MM.1S (cell line): Measurements from ENCODE around the gene REST.
"Not testable (repeated sequence)": the region's sequence is repeated elsewhere in the genome, so short reads cannot be mapped to it uniquely, and the experiment has no call there.

Source experiments
- DNase-seq: peaks from one replicate; pipeline ENCODE4 v3.0.0-alpha.2; 2015
- H2AFZ ChIP-seq: fragments of 300-600 bp; sonication (generic); 2 replicates; pipeline ENCODE4 v1.6.0; 2016; ENCODE audit warnings: antibody characterized with exemption, low read length
- H3F3A ChIP-seq: fragments of 300-600 bp; sonication (generic); 2 replicates; pipeline ENCODE4 v1.6.1; 2016; ENCODE audit warnings: mild to moderate bottlenecking, antibody characterized with exemption, low read length, moderate library complexity, mixed read lengths; ENCODE audit not compliant: insufficient read depth
- H3K27ac ChIP-seq: fragments of 300-600 bp; sonication (generic); 2 replicates; pipeline ENCODE4 v1.5.1; 2016; ENCODE audit warnings: mild to moderate bottlenecking, low read length
- H3K27me3 ChIP-seq: fragments of 300-600 bp; sonication (generic); replicated peaks from 2 replicates; pipeline ENCODE4 v1.6.0; 2016; ENCODE audit warnings: low read length; ENCODE audit not compliant: insufficient read depth
- H3K36me3 ChIP-seq: fragments of 300-600 bp; sonication (generic); replicated peaks from 2 replicates; pipeline ENCODE4 v1.6.1; 2016; ENCODE audit warnings: mild to moderate bottlenecking, low read length, mixed read lengths; ENCODE audit not compliant: insufficient read depth
- H3K4me1 ChIP-seq: fragments of 300-600 bp; sonication (generic); 2 replicates; pipeline ENCODE4 v1.6.1; 2016; ENCODE audit warnings: low read length, mixed read lengths
- H3K4me2 ChIP-seq: fragments of 300-600 bp; sonication (generic); 2 replicates; pipeline ENCODE4 v1.6.0; 2016; ENCODE audit warnings: low read depth, low read length
- H3K4me3 ChIP-seq: fragments of 300-600 bp; sonication (generic); 2 replicates; pipeline ENCODE4 v1.5.1; 2016; ENCODE audit warnings: low read length, mixed read lengths
- H3K79me2 ChIP-seq: fragments of 300-600 bp; sonication (generic); 2 replicates; pipeline ENCODE4 v1.6.1; 2016; ENCODE audit warnings: mixed run types, low read length, mixed read lengths
- H3K9ac ChIP-seq: fragments of 300-600 bp; sonication (generic); 2 replicates; pipeline ENCODE4 v1.6.1; 2016; ENCODE audit warnings: low read length, mixed read lengths
- H3K9me2 ChIP-seq: fragments of 300-600 bp; sonication (generic); replicated peaks from 2 replicates; pipeline ENCODE4 v1.6.1; 2016; ENCODE audit warnings: mild to moderate bottlenecking, low read length, mixed read lengths; ENCODE audit not compliant: insufficient read depth
- H3K9me3 ChIP-seq: fragments of 300-600 bp; sonication (generic); replicated peaks from 2 replicates; pipeline ENCODE4 v1.6.1; 2016; ENCODE audit warnings: mild to moderate bottlenecking, low read length, mixed read lengths; ENCODE audit not compliant: insufficient read depth
- H4K20me1 ChIP-seq: fragments of 300-600 bp; sonication (generic); 2 replicates; pipeline ENCODE4 v1.6.1; 2016; ENCODE audit warnings: mild to moderate bottlenecking, low read length, moderate library complexity, mixed read lengths; ENCODE audit not compliant: insufficient read depth
- CTCF ChIP-seq: fragments of 300-600 bp; sonication (generic); IDR thresholded peaks from 2 replicates; pipeline ENCODE4 v1.5.1; 2016; ENCODE audit warnings: antibody characterized with exemption, low read length, mixed read lengths
- EZH2 ChIP-seq: fragments of 300-600 bp; sonication (generic); optimal IDR thresholded peaks from 2 replicates; pipeline ENCODE3; 2017; ENCODE audit warnings: low read depth, mild to moderate bottlenecking, antibody characterized with exemption, low read length, mixed read lengths
- EZH2phosphoT487 ChIP-seq: fragments of 300-600 bp; sonication (generic); IDR thresholded peaks from 2 replicates; pipeline ENCODE4 v1.6.1; 2018; ENCODE audit warnings: antibody characterized with exemption, low read length

Gene REST

DNA sequence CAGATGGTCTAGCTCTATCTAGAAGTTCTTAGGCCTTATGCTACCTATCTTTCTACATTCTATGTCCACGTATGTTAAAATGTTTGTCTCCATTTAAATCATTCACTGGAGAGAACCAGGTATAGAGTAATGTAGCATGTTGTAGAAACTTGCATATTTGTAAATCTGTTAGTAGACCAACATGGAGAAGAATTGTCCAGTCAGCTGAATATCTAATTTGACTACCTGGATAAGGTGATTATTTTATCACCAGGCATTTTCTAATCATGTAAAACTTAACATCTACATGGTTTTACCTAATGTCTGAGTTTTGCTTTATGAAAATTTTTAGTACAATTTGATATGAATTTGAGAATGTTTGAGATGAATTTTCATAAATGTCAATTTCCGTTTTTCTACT, 19.5 kb downstream of the REST start:
- Histone ChIP-seq H3K9me2 (no peaks in the 10 kb centered on the region), H3K27ac (no peak overlapping the region), H3K27me3 (no peaks in the 10 kb centered on the region), H3K79me2 (peaks cover 12% of the 10 kb centered on the region), H4K20me1 (no peaks in the 10 kb centered on the region), H3K36me3 (no peaks in the 10 kb centered on the region), H3F3A (no peaks in the 10 kb centered on the region), H3K4me3 (no peak overlapping the region), H2AFZ (no peak overlapping the region), H3K4me1 (no peaks in the 10 kb centered on the region), H3K9ac (no peak overlapping the region), H3K4me2 (no peak overlapping the region), H3K9me3 (no peaks in the 10 kb centered on the region)
- DNase-seq = no peak
- TF ChIP-seq EZH2phosphoT487 = no peak

- H2AFZ ChIP-seq = no peak overlapping the region
- no peak for TF ChIP-seq CTCF
- no peak for TF ChIP-seq EZH2phosphoT487
- TF ChIP-seq EZH2 = no peak
- no peak overlapping the region for H3K4me2 ChIP-seq
- no peaks in the 10 kb centered on the region for H3K9me3 ChIP-seq
- no peak for DNase-seq
- H3K27ac ChIP-seq = no peak overlapping the region
- H3K9me2 ChIP-seq = no peaks in the 10 kb centered on the region
- no peaks in the 10 kb centered on the region for H4K20me1 ChIP-seq
- no peak overlapping the region for H3K4me3 ChIP-seq
- no peaks in the 10 kb centered on the region for H3K4me1 ChIP-seq
- no peaks in the 10 kb centered on the region for H3K27me3 ChIP-seq
- no peaks in the 10 kb centered on the region for H3K79me2 ChIP-seq
- H3K9ac ChIP-seq = no peak overlapping the region
- H3K36me3 ChIP-seq = no peaks in the 10 kb centered on the region
- H3F3A ChIP-seq = no peaks in the 10 kb centered on the region
Observed at GRCh38 chr4:56930638-56931037, 22.9 kb downstream of the REST start.

GRCh38 chr4:56931924-56932323, 24.2 kb downstream of the REST start:
- no peak overlapping the region for H3K4me3 ChIP-seq
- H3F3A ChIP-seq = no peaks in the 10 kb centered on the region
- no peak for TF ChIP-seq EZH2
- no peak for TF ChIP-seq CTCF
- no peak for TF ChIP-seq EZH2phosphoT487
- no peaks in the 10 kb centered on the region for H3K79me2 ChIP-seq
- H3K27ac ChIP-seq = no peak overlapping the region
- H4K20me1 ChIP-seq = no peaks in the 10 kb centered on the region
- no peaks in the 10 kb centered on the region for H3K9me2 ChIP-seq
- no peak overlapping the region for H3K4me2 ChIP-seq
- H3K36me3 ChIP-seq = no peaks in the 10 kb centered on the region
- no peak for DNase-seq
- H2AFZ ChIP-seq = no peak overlapping the region
- no peak overlapping the region for H3K9ac ChIP-seq
- no peaks in the 10 kb centered on the region for H3K9me3 ChIP-seq
- no peaks in the 10 kb centered on the region for H3K4me1 ChIP-seq
- H3K27me3 ChIP-seq = no peaks in the 10 kb centered on the region

GRCh38 chr4:56937262-56937661, 29.6 kb downstream of the REST start:
- Histone ChIP-seq H3K9me2 (no peaks in the 10 kb centered on the region), H3F3A (no peaks in the 10 kb centered on the region), H3K4me3 (no peak overlapping the region), H3K36me3 (no peaks in the 10 kb centered on the region), H3K27me3 (no peaks in the 10 kb centered on the region), H3K4me2 (no peak overlapping the region), H3K79me2 (no peaks in the 10 kb centered on the region), H3K9me3 (no peaks in the 10 kb centered on the region), H3K9ac (no peak overlapping the region), H2AFZ (no peak overlapping the region), H3K27ac (no peak overlapping the region), H4K20me1 (no peaks in the 10 kb centered on the region), H3K4me1 (no peaks in the 10 kb centered on the region)
- TF ChIP-seq CTCF (no peak), EZH2 (no peak), EZH2phosphoT487 (no peak)
- no peak for DNase-seq

- not testable (repeated sequence) for H2AFZ ChIP-seq, H3K4me1 ChIP-seq, H3K4me2 ChIP-seq, H3K9me3 ChIP-seq, H3K9ac ChIP-seq, H3K4me3 ChIP-seq, H3F3A ChIP-seq, H3K79me2 ChIP-seq, H3K27ac ChIP-seq, H4K20me1 ChIP-seq, H3K27me3 ChIP-seq, H3K36me3 ChIP-seq, DNase-seq, H3K9me2 ChIP-seq
Observed at GRCh38 chr4:56939826-56940225, 32.1 kb downstream of the REST start.
